GM19372 (cell line): ENCODE data around the gene UCHL3.

Experiments used
- ATAC-seq: cut with Tn5 transposase; IDR thresholded peaks from one replicate; pipeline ENCODE4 v1.9.1; 2021; ENCODE audit warnings: mild to moderate bottlenecking, low read depth, moderate library complexity; ENCODE audit not compliant: unreplicated experiment

Gene UCHL3

GRCh38 chr13:75618308-75618707 is 68.7 kb downstream of the UCHL3 start:
- no peak for ATAC-seq

GRCh38 chr13:75620020-75620419 is 70.4 kb downstream of the UCHL3 start:
- no peak for ATAC-seq

GRCh38 chr13:75621147-75621546 is 71.6 kb downstream of the UCHL3 start:
- ATAC-seq = no peak

GRCh38 chr13:75628801-75629200 is 79.2 kb downstream of the UCHL3 start:
- ATAC-seq = no peak

- ATAC-seq = no peak
Measured at GRCh38 chr13:75633285-75633684, 83.7 kb downstream of the UCHL3 start.

- no peak for ATAC-seq
Measured at GRCh38 chr13:75635101-75635827, 85.7 kb downstream of the UCHL3 start.

- peak; percentile 55 for ATAC-seq
Measured at GRCh38 chr13:75635828-75636435, 86.3 kb downstream of the UCHL3 start, which contains the start of gene LMO7. Gene LMO7, plus strand, starts transcription at chr13:75636330. Its CDS starts 328 bp downstream, at chr13:75636658.

- ATAC-seq = peak; percentile 48
Measured at GRCh38 chr13:75636436-75637180, 87.0 kb downstream of the UCHL3 start.

GRCh38 chr13:75637181-75637750 is 87.7 kb downstream of the UCHL3 start:
- ATAC-seq = no peak

- ATAC-seq = no peak
Measured at GRCh38 chr13:75639454-75639853, 89.9 kb downstream of the UCHL3 start.

- ATAC-seq = no peak
Measured at GRCh38 chr13:75641026-75641425, 91.4 kb downstream of the UCHL3 start.

- ATAC-seq = no peak
Measured at GRCh38 chr13:75643182-75643581, 93.6 kb downstream of the UCHL3 start.

- no peak for ATAC-seq
Measured at GRCh38 chr13:75643693-75644092, 94.1 kb downstream of the UCHL3 start.

GRCh38 chr13:75645141-75645540 is 95.5 kb downstream of the UCHL3 start:
- ATAC-seq = no peak

- ATAC-seq = peak; percentile 74
Measured at GRCh38 chr13:75647126-75647784, 97.7 kb downstream of the UCHL3 start.

- ATAC-seq = no peak
Measured at GRCh38 chr13:75648446-75648845, 98.9 kb downstream of the UCHL3 start.

- ATAC-seq = no peak
Measured at GRCh38 chr13:75651013-75651412, 101.4 kb downstream of the UCHL3 start.

GRCh38 chr13:75652726-75653125 is 103.1 kb downstream of the UCHL3 start:
- ATAC-seq = no peak
